ENCODE data around the gene TBC1D2.

The TBC1D2 gene

GRCh38 chr9:98168153-98168780, 87.2 kb downstream of the TBC1D2 start:
- DNase-seq (ENCODE audit: low read depth in 2 of 2): no peak

GRCh38 chr9:98164912-98165311, 90.5 kb downstream of the TBC1D2 start:
- no peak for DNase-seq (ENCODE audit: low read depth in 2 of 2)

GRCh38 chr9:98162613-98163012, 92.8 kb downstream of the TBC1D2 start:
- no peak for DNase-seq (ENCODE audit: low read depth in 2 of 2)

DNA sequence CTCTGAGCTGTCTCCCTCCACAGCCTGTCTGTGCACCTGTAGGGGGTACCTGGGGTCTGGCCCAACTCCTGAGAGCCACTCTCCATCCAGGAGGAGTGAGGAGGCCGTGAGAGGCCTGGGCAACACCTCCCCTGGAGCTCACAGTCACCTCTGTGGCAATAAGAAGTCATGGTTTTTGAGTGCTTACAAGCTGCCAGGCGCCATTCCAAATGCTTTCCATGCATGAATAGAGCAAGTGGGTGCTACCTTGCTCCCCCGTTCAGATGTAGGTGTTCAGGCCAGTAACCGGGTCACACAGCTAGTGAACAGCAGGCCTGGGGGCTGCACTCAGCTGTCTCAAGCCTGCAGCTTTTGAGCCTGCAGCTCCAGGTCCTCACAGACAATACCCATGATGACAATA, 93.6 kb downstream of the TBC1D2 start:
- DNase-seq (ENCODE audit: low read depth in 2 of 2): no peak

DNA sequence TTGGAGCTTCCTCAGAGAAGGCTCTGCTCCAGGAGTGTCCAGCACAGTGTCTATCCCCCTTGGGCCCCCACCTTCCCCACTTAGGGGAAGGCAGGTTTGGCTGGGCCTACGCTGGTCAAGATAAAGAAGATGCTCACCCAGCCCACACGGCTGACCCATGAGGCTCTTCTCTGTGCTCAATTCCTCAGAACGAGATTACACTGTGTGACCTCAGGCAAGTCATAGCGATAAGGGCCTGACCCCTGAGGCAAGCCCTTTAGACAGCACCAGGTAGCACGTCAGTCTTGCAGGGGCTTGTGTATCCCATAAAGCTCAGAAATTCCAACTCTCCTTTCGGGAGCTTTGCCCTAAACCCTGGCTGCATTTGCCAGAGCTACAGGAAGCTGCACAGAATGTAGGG, 95.7 kb downstream of the TBC1D2 start:
- no peak for DNase-seq (ENCODE audit: low read depth in 2 of 2)

DNA sequence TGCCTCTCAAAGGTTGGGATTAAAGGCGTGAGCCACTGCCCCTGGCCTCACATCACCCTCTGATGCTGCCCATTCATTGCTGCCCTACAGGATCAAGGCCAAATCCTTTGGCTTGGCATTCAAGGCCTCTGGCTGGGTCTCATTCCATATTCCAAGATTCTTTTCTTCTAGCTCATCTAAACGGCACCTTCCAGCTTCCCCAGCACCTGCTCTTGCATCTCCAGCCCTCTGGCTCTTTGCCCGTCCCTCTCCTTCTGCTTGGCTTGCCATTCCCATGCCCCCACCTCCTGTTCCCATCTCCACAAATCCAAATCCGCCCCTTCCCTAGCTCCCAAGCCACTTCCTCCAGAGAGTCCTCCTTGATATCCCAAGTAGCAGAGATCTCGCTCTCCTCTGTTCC, 96.1 kb downstream of the TBC1D2 start:
- no peak for DNase-seq (ENCODE audit: low read depth in 2 of 2)

DNA sequence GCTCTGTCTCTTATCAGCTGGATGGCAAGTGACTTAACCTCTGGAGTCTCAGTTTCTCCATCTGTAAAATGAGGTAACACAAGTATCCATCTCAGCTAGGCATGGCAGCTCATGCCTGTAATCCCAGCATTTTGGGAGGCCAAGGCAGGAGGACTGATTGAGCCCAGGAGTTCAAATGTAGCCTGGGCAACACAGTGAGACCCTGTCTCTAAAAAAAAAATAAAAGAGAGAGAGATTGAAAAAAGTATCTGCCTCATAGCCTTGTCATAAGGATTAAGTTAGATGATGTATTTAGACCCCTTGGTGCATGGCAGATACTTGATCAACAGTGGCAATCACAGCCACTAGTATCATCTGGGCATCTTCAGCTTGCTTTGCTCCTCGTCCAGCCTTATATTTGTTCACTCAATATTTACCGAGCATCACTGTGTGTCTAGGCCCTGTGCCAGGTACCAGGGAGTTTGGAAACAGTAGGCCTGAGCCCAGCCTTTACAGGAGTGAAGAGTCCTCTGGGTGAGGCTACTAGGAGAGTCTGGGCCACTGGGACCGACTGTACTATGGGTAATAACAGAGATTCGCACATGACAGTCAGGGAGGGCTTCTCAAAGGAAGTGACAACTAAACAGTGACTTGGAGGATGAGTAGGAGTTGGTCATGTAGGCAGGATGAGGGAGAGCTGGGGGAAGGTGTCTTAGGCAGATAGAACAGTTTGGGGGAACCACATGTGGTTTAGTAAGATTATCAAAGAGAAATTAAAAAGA, 97.2 kb downstream of the TBC1D2 start:
- no peak for DNase-seq (ENCODE audit: low read depth in 2 of 2)

- DNase-seq (ENCODE audit: low read depth in 2 of 2): no peak
These were observed 98.1 kb downstream of the TBC1D2 start for GRCh38 chr9:98157372-98157771.

- DNase-seq (ENCODE audit: low read depth in 2 of 2): no peak
These were observed 100.8 kb downstream of the TBC1D2 start for GRCh38 chr9:98154678-98155077.

DNA sequence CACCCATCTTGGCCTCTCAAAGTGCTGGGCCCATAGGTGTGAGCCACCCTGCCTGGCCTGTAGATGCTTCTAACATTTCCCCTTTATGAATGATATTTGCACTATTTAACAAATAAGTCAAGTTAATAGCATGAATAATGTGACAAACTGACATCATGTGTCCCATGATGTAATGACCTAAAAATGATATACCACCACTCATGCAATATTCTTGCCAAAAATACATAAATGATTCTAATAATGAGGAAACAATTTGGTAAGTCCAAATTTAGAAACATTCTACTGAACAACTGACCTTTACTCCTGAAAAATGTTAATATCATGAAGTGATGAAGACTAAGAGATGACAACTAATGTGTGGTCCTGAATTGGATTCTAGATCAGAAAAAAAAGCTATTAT, 102.9 kb downstream of the TBC1D2 start:
- DNase-seq (ENCODE audit: low read depth in 2 of 2): no peak

GRCh38 chr9:98150721-98151120, 104.7 kb downstream of the TBC1D2 start:
- no peak for DNase-seq (ENCODE audit: low read depth in 2 of 2)

- no peak for DNase-seq (ENCODE audit: low read depth in 2 of 2)
These were observed 105.3 kb downstream of the TBC1D2 start for GRCh38 chr9:98150164-98150563.

DNA sequence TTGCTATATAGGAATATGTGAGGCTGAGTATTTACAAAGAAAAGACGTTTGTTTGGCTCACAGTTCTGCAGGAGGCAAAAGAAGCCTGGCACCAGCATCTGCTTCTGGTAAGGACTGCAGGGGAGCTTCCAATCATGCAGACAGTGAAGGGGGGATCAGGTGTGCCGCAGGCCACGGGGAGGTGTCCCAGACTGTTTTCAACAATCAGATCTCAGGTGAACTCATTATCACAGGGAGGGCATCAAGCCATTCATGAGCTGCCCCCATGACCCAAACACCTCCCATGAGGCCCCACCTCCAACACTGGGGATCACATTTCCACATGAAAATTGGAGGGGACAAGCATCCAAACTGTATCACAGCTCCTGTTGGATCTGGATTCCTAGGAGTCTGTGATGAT, 106.0 kb downstream of the TBC1D2 start:
- no peak for DNase-seq (ENCODE audit: low read depth in 2 of 2)
